NCI-H510A treated with DMSO at 0.1 percent for 48 hours (cell line): ENCODE results near the gene ANKRD11.
"Not testable (repeated sequence)": the region's sequence is repeated elsewhere in the genome, so short reads cannot be mapped to it uniquely, and the experiment has no call there.

Source experiments
- DNase-seq: peaks from one replicate; lab custom pipeline; 2025; lab: John Stamatoyannopoulos, UW

ANKRD11 gene

GRCh38 chr16:89314357-89314756, 176.0 kb downstream of the ANKRD11 start:
- no peak for DNase-seq

GRCh38 chr16:89313583-89313982, 176.8 kb downstream of the ANKRD11 start:
- DNase-seq, result no peak

- no peak for DNase-seq
Measured at GRCh38 chr16:89312598-89313299, 177.6 kb downstream of the ANKRD11 start.

- DNase-seq, result no peak
Measured at GRCh38 chr16:89312194-89312593, 178.2 kb downstream of the ANKRD11 start.

GRCh38 chr16:89311636-89312035, 178.7 kb downstream of the ANKRD11 start:
- no peak for DNase-seq

GRCh38 chr16:89309438-89310122, 180.8 kb downstream of the ANKRD11 start:
- no peak for DNase-seq

- DNase-seq, result no peak
Measured at GRCh38 chr16:89308391-89309333, 181.7 kb downstream of the ANKRD11 start.

- no peak for DNase-seq
Measured at GRCh38 chr16:89307421-89307805, 182.9 kb downstream of the ANKRD11 start.

- not testable (repeated sequence) for DNase-seq
Measured at GRCh38 chr16:89306457-89307420, 183.6 kb downstream of the ANKRD11 start.

- no peak for DNase-seq
Measured at GRCh38 chr16:89304941-89305705, 185.2 kb downstream of the ANKRD11 start.

- no peak for DNase-seq
Measured at GRCh38 chr16:89304181-89304851, 186.0 kb downstream of the ANKRD11 start.

GRCh38 chr16:89303617-89304016, 186.7 kb downstream of the ANKRD11 start:
- no peak for DNase-seq

- no peak for DNase-seq
Measured at GRCh38 chr16:89300976-89301360, 189.4 kb downstream of the ANKRD11 start.

- DNase-seq, result no peak
Measured at GRCh38 chr16:89300311-89300975, 189.9 kb downstream of the ANKRD11 start.

GRCh38 chr16:89299357-89300111, 190.8 kb downstream of the ANKRD11 start:
- not testable (repeated sequence) for DNase-seq

- DNase-seq, result no peak
Measured at GRCh38 chr16:89298623-89299225, 191.6 kb downstream of the ANKRD11 start.

GRCh38 chr16:89297910-89298545, 192.3 kb downstream of the ANKRD11 start:
- DNase-seq, result no peak
